NCI-H446 (cell line): ENCODE results near the gene TIMM44.

Source experiments
- DNase-seq, 2 experiments: peaks; one replicate each; lab custom pipeline; 2025; lab: John Stamatoyannopoulos, UW

TIMM44 gene

DNA sequence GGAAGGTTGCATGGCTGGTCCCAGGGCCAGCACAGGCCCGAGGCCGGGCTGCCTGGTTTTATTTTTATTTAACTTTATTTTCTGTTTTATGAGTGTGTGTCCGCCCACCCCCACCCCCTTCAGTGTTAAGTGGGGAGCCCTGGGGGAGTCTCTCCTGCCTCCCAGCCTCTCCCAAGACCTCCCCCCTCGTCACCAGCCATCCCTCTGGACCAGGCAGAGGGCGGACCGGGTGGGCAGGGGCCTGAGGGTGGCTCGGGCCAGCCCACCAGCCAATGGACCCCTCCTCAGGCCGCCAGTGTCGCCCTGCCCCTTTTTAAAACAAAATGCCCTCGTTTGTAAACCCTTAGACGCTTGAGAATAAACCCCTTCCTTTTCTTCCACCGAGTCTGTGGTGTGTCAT, 29.4 kb downstream of the TIMM44 start:
- DNase-seq, result no peak

- DNase-seq, result no peak
Measured at GRCh38 chr19:7913652-7914051, 29.8 kb downstream of the TIMM44 start.

- DNase-seq, result no peak
Measured at GRCh38 chr19:7912697-7913564, 30.5 kb downstream of the TIMM44 start.

DNA sequence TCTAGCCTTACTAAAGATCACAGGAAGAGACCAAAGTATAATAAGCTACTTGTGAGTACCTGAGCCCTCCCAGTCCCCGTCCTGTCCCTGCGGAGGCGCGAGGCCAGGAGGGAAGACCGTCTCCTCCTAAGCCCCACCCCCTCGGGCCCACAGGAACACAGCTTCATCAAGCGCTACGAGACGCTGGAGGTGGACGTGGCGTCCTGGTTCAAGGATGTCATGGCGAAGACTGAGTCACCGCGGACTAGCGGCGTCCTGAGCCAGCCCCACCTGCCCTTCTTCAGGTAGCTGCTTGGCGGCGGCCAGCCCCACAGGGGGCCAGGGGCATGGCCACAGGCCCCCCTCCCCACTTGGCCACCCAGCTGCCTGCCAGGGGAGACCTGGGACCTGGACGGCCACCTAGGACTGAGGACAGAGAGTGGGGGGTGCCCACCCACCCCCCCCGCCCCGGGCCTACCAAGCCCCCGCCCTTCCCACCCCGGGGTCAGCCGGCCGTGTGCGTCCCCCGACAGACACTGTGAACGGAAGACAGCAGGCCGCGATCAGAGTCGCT, 31.2 kb downstream of the TIMM44 start:
- DNase-seq, result no peak

- DNase-seq, result no peak
Measured at GRCh38 chr19:7911508-7912143, 31.8 kb downstream of the TIMM44 start.

DNA sequence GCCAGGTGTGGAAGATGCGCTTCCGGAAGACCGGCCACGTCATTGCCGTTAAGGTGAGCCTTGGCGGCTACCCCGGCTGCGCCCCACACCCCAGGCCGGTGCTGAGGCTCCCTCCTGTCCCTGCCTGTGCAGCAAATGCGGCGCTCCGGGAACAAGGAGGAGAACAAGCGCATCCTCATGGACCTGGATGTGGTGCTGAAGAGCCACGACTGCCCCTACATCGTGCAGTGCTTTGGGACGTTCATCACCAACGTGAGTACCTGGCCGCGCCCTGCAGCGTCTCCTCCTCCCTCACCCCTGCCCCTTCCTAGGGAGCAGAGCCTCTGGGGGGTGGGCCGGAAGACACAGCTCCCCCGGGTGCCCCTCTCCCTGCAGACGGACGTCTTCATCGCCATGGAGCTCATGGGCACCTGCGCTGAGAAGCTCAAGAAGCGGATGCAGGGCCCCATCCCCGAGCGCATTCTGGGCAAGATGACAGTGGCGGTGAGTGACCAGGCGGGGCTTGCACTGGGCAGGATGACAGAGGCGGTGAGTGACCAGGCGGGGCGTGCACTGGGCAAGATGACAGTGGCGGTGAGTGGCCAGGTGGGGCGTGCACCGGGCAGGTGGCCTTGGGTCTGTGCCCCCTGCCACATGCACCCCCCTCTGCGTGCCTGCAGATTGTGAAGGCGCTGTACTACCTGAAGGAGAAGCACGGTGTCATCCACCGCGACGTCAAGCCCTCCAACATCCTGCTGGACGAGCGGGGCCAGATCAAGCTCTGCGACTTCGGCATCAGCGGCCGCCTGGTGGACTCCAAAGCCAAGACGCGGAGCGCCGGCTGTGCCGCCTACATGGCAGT, 32.9 kb downstream of the TIMM44 start:
- no peak for DNase-seq

- DNase-seq, result no peak
Measured at GRCh38 chr19:7909471-7910067, 33.9 kb downstream of the TIMM44 start.

GRCh38 chr19:7908742-7909461, 34.6 kb downstream of the TIMM44 start:
- DNase-seq, result no peak

DNA sequence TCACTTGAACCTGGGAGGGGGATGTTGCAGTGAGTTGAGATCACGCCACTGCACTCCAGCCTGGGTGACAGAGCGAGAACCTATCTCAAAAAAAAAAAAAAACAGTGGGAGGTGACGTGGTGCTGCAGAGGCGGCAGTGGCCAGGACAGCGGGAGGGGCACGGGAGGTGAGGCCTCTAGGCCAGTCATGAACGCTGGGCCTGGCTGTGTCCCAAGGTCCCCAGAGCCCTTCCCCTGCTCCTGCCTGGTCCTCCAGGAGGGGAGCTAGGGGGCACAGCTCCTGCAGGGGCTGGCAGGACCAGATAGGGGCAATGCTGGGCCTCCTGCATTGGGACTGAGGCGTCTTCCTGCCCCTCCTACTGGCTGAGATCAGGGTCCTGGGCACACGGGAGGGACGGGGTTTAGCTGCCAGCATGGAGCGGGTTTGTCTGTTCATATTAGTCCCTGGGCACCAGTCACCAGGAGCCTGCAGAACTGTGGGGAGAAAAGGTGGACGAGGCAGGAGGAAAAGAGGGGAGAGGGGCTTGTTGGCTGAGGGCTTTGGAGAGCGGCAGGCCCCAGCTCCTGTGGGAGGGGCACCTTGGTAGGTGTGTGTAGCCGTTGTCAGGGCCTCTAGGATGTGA, 35.3 kb downstream of the TIMM44 start:
- no peak for DNase-seq

DNA sequence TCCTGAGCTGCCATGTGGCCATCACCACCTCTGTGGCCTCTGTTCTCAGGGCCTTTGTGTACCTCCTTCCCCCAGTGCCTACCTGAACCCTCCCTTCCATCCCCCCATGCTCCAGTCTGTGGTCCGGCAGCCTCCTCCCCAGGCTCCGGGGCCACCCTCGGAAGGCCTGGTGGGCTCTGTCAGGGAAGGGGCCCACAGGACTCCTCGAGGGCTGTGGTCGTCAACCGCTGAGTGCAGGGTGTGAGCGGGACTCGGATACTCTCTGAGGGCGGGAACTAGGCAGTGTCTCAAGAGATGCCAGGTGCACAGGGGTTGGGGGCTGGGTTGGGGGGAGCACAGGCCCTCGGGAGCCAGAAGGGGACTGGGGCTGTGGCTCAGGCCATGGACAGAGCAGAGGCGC, 35.9 kb downstream of the TIMM44 start:
- DNase-seq, result no peak

GRCh38 chr19:7907122-7907521, 36.3 kb downstream of the TIMM44 start:
- no peak for DNase-seq

DNA sequence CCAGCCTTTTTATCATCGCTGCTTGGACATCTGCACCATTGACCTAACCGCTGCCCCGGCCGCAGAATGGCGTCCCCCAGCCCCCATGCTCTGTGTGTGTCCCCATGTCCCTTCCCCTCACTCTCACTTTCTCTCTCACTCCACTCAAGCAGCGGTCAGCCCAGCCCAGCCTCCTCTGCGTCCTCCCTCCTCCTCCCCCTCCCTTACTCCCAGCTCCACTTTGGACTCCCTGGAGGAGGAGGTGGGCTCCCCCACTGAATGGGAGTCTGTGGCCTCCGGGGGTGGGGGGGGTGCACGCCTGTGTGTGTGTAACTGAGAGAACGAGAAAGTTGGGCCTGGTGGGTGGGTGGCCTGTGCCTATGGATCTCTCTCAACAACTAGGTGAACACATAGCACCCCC, 37.6 kb downstream of the TIMM44 start:
- DNase-seq, result no peak

DNA sequence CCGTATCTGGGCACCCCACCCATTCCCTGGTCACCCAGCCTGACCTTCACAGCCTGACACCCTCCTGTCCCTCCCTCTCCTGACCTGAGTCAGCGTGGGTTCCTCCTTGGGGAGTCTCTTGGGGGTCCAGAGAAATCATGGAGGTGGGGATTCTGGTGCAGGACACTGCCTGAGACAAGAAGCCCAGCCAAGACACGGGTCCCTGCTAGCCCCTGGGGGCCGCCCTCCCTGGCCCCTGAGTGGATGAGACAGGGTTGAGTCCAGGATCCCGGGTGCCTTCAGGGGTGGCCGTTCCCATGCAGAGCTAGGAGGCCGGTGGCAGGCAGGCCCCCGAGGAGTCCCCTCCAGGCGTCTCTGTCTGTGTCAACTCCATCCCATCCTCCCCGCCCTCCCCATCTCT, 38.2 kb downstream of the TIMM44 start:
- no peak for DNase-seq

DNA sequence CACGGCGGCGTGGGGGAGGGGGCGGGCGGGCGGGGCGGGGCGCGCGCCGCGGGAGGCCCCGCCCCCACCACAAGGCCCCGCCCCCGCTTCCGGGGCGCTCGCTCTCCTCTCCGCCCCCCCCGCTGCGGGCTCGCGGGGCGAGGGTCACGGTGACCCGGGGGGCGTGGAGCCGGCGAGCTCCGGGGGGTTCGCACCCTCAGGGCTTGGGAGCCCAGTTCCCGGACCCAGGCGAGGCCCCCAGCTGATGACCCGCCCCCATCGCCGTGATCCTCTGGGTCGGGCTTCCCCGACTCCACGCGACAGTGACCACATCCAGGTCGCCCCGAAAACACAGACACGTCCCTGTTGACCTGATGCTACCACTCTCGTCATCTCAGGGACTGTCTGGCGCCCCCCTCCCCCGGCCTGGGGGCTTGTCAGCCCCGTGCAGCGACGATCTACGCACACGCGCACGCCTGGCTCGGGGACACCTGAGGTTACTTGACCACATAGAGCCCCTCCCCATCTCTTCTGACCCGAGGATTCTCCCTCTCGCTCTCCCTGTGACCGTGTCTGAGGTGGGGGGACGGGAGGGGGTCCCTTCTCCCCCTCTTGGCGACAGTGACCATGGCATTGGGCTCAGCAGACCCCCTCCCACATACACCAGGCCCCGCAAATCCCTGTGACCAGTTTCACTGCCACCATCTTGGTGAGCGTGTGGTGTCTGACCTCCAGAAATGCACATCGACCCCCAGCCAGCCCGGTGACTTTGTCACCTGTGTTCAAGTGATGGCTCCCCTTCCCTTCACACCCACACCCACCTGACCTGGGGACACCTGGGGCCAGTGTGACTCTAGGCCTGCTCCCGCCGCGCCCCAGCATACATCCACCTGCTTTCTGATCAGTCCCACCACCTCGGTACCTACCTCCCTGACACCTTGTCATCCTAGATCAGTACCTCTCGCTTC, 39.1 kb downstream of the TIMM44 start:
- DNase-seq, result no peak

- peak; percentile 99 to 100 for DNase-seq
Measured at GRCh38 chr19:7903244-7904073, 40.0 kb downstream of the TIMM44 start, which contains the start of gene MAP2K7. TSS of gene MAP2K7 (plus strand) at chr19:7903877. CDS start at chr19:7903945, 68 bp downstream.

DNA sequence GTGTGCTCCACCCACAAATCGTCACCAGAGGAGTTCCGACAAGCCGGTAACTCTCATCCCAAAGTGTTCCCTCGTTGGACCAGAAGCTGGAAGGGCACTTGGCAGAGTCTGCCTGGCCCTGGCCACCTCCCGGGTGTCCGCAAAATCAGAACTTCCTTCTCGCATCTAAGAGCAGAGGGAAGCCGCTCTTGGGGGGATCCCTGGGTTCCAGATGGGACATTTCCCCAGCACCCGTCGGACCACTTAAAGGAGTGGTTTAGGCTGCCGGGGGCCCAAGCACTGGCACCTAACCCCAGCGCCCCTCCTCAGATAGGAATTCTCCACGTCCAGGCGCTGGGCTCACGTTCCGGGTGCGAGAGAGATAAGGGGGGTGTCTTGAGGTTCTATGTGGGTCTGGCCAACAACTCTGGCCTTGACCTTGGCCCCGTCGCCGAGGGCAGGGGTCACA, 40.6 kb downstream of the TIMM44 start:
- DNase-seq, result no peak

DNA sequence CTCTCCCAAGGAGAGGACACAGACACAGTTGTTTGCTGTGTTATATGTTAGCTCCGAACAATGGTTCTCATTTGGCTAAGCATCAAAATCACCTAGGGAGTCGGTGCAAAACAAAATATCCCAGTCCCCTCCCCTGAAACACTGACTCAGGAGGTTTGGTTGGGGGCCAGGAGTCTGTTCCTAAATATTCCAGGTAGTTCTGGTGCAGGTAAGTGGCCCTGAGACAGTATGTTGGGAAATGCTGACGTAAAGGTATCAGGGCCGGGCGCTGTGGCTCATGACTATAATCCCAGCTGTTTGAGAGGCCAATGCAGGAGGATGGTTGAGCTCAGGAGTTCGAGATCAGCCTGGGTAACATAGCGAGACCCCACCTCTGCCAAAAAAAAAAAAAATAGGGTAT, 42.1 kb downstream of the TIMM44 start:
- DNase-seq, result no peak

- DNase-seq, result no peak
Measured at GRCh38 chr19:7900931-7901330, 42.5 kb downstream of the TIMM44 start.
